ENCODE data around the gene PGP.

The PGP gene

GRCh38 chr16:2195322-2196161, 19.1 kb downstream of the PGP start:
- peak overlapping the region; percentile 15 for H3K4me3 Mint-ChIP-seq

GRCh38 chr16:2194852-2195321, 19.8 kb downstream of the PGP start:
- Mint-ChIP-seq H3K27ac (no peak overlapping the region), H3K4me1 (ENCODE audit: low read depth) (no peaks in the 10 kb centered on the region), H3K9me3 (no peaks in the 10 kb centered on the region), H3K36me3 (ENCODE audit: low read depth) (no peaks in the 10 kb centered on the region), H3K27me3 (peaks cover 62% of the 10 kb centered on the region), H3K4me3 (no peak overlapping the region)
- intact Hi-C loops (cut with micrococcal nuclease): no loop called here

More at GRCh38 chr16:2195322-2196161, 19.1 kb downstream of the PGP start:
- intact Hi-C loops (cut with micrococcal nuclease): no loop called here
- no peaks in the 10 kb centered on the region for H3K9me3 Mint-ChIP-seq
- H3K36me3 Mint-ChIP-seq (ENCODE audit: low read depth): no peaks in the 10 kb centered on the region
- no peaks in the 10 kb centered on the region for H3K4me1 Mint-ChIP-seq (ENCODE audit: low read depth)
- no peak overlapping the region for H3K27ac Mint-ChIP-seq
- H3K27me3 Mint-ChIP-seq: peaks cover 69% of the 10 kb centered on the region

- Mint-ChIP-seq H3K4me3 (no peak overlapping the region), H3K36me3 (ENCODE audit: low read depth) (no peaks in the 10 kb centered on the region), H3K27me3 (peaks cover 56% of the 10 kb centered on the region), H3K4me1 (ENCODE audit: low read depth) (no peaks in the 10 kb centered on the region), H3K27ac (no peak overlapping the region), H3K9me3 (no peaks in the 10 kb centered on the region)
- intact Hi-C loops (cut with micrococcal nuclease): no loop called here
Measured at GRCh38 chr16:2194166-2194834, 20.3 kb downstream of the PGP start.

GRCh38 chr16:2191446-2191706, 23.3 kb downstream of the PGP start:
- Mint-ChIP-seq H3K27me3 (peaks cover 32% of the 10 kb centered on the region), H3K27ac (no peak overlapping the region), H3K4me1 (ENCODE audit: low read depth) (no peaks in the 10 kb centered on the region), H3K9me3 (no peaks in the 10 kb centered on the region), H3K4me3 (no peak overlapping the region), H3K36me3 (ENCODE audit: low read depth) (no peaks in the 10 kb centered on the region)
- intact Hi-C loops (cut with micrococcal nuclease): no loop called here

GRCh38 chr16:2190659-2191445, 23.8 kb downstream of the PGP start:
- Mint-ChIP-seq H3K4me1 (ENCODE audit: low read depth) (no peaks in the 10 kb centered on the region), H3K27ac (no peak overlapping the region), H3K4me3 (no peak overlapping the region), H3K27me3 (peaks cover 30% of the 10 kb centered on the region), H3K36me3 (ENCODE audit: low read depth) (no peaks in the 10 kb centered on the region), H3K9me3 (no peaks in the 10 kb centered on the region)
- intact Hi-C loops (cut with micrococcal nuclease): no loop called here

GRCh38 chr16:2190002-2190658, 24.5 kb downstream of the PGP start:
- intact Hi-C loops (cut with micrococcal nuclease): no loop called here
- no peak overlapping the region for H3K4me3 Mint-ChIP-seq
- peaks cover 23% of the 10 kb centered on the region for H3K27me3 Mint-ChIP-seq
- H3K36me3 Mint-ChIP-seq (ENCODE audit: low read depth): no peaks in the 10 kb centered on the region
- H3K4me1 Mint-ChIP-seq (ENCODE audit: low read depth): no peaks in the 10 kb centered on the region
- H3K9me3 Mint-ChIP-seq: no peaks in the 10 kb centered on the region
- no peak overlapping the region for H3K27ac Mint-ChIP-seq

- H3K36me3 Mint-ChIP-seq (ENCODE audit: low read depth): no peaks in the 10 kb centered on the region
Measured at GRCh38 chr16:2189252-2189893, 25.3 kb downstream of the PGP start.

GRCh38 chr16:2188395-2188794, 26.2 kb downstream of the PGP start:
- Mint-ChIP-seq H3K4me3 (no peak overlapping the region), H3K36me3 (ENCODE audit: low read depth) (no peaks in the 10 kb centered on the region), H3K27me3 (peaks cover 5% of the 10 kb centered on the region), H3K27ac (no peak overlapping the region), H3K4me1 (ENCODE audit: low read depth) (no peaks in the 10 kb centered on the region), H3K9me3 (no peaks in the 10 kb centered on the region)
- intact Hi-C loops (cut with micrococcal nuclease): no loop called here

More at GRCh38 chr16:2189252-2189893, 25.3 kb downstream of the PGP start:
- peaks cover 15% of the 10 kb centered on the region for H3K27me3 Mint-ChIP-seq
- no peaks in the 10 kb centered on the region for H3K9me3 Mint-ChIP-seq
- no peak overlapping the region for H3K27ac Mint-ChIP-seq
- intact Hi-C loops (cut with micrococcal nuclease): no loop called here
- no peaks in the 10 kb centered on the region for H3K4me1 Mint-ChIP-seq (ENCODE audit: low read depth)
- H3K4me3 Mint-ChIP-seq: no peak overlapping the region

GRCh38 chr16:2187212-2187611, 27.4 kb downstream of the PGP start:
- H3K27me3 Mint-ChIP-seq: no peaks in the 10 kb centered on the region
- intact Hi-C loops (cut with micrococcal nuclease): no loop called here
- H3K4me1 Mint-ChIP-seq (ENCODE audit: low read depth): no peaks in the 10 kb centered on the region
- no peak overlapping the region for H3K27ac Mint-ChIP-seq
- no peaks in the 10 kb centered on the region for H3K9me3 Mint-ChIP-seq
- H3K36me3 Mint-ChIP-seq (ENCODE audit: low read depth): no peaks in the 10 kb centered on the region
- no peak overlapping the region for H3K4me3 Mint-ChIP-seq

GRCh38 chr16:2186505-2186904, 28.1 kb downstream of the PGP start:
- H3K27me3 Mint-ChIP-seq: no peaks in the 10 kb centered on the region
- no peaks in the 10 kb centered on the region for H3K4me1 Mint-ChIP-seq (ENCODE audit: low read depth)
- no peaks in the 10 kb centered on the region for H3K9me3 Mint-ChIP-seq
- intact Hi-C loops (cut with micrococcal nuclease): no loop called here
- H3K27ac Mint-ChIP-seq: no peak overlapping the region
- no peaks in the 10 kb centered on the region for H3K36me3 Mint-ChIP-seq (ENCODE audit: low read depth)
- no peak overlapping the region for H3K4me3 Mint-ChIP-seq

- no peaks in the 10 kb centered on the region for H3K27me3 Mint-ChIP-seq
- intact Hi-C loops (cut with micrococcal nuclease): no loop called here
- no peak overlapping the region for H3K4me3 Mint-ChIP-seq
- no peaks in the 10 kb centered on the region for H3K36me3 Mint-ChIP-seq (ENCODE audit: low read depth)
- no peaks in the 10 kb centered on the region for H3K9me3 Mint-ChIP-seq
- no peaks in the 10 kb centered on the region for H3K4me1 Mint-ChIP-seq (ENCODE audit: low read depth)
- no peak overlapping the region for H3K27ac Mint-ChIP-seq
Measured at GRCh38 chr16:2186064-2186463, 28.6 kb downstream of the PGP start.

- Mint-ChIP-seq H3K27ac (no peak overlapping the region), H3K9me3 (no peaks in the 10 kb centered on the region), H3K4me1 (ENCODE audit: low read depth) (no peaks in the 10 kb centered on the region), H3K27me3 (no peaks in the 10 kb centered on the region), H3K4me3 (no peak overlapping the region), H3K36me3 (ENCODE audit: low read depth) (no peaks in the 10 kb centered on the region)
- intact Hi-C loops (cut with micrococcal nuclease): no loop called here
Measured at GRCh38 chr16:2184962-2185361, 29.7 kb downstream of the PGP start.

GRCh38 chr16:2184346-2184745, 30.3 kb downstream of the PGP start:
- Mint-ChIP-seq H3K4me1 (ENCODE audit: low read depth) (no peaks in the 10 kb centered on the region), H3K4me3 (no peak overlapping the region), H3K36me3 (ENCODE audit: low read depth) (no peaks in the 10 kb centered on the region), H3K27ac (no peak overlapping the region), H3K9me3 (no peaks in the 10 kb centered on the region), H3K27me3 (peaks cover 1% of the 10 kb centered on the region)
- intact Hi-C loops (cut with micrococcal nuclease): no loop called here

Data from dendritic cell treated with granulocyte-macrophage colony-stimulating factor and Interleukin-4, amounts not matched to agents 40 ng/mL and 50 ng/mL, for 4 days (primary cell).